ENCODE results near the gene CRTAC1. TPM values are rescaled to one million over a fixed set of nuclear protein-coding genes. Genes with fewer than 3 reads are reported as not detected.
"Not testable (repeated sequence)": the region's sequence is repeated elsewhere in the genome, so short reads cannot be mapped to it uniquely, and the experiment has no call there.

The CRTAC1 gene
- polyA plus RNA-seq, 1 experiment: not detected

GRCh38 chr10:97843281-97843671 is 187.1 kb downstream of the CRTAC1 start:
- H3K4me3 ChIP-seq (ENCODE audit: low read depth, low read length): no peak overlapping the region
- H3K27me3 ChIP-seq (ENCODE audit: control insufficient read depth, insufficient read depth, low read length): peaks cover 7% of the 10 kb centered on the region
- TF ChIP-seq, protein P1, sequence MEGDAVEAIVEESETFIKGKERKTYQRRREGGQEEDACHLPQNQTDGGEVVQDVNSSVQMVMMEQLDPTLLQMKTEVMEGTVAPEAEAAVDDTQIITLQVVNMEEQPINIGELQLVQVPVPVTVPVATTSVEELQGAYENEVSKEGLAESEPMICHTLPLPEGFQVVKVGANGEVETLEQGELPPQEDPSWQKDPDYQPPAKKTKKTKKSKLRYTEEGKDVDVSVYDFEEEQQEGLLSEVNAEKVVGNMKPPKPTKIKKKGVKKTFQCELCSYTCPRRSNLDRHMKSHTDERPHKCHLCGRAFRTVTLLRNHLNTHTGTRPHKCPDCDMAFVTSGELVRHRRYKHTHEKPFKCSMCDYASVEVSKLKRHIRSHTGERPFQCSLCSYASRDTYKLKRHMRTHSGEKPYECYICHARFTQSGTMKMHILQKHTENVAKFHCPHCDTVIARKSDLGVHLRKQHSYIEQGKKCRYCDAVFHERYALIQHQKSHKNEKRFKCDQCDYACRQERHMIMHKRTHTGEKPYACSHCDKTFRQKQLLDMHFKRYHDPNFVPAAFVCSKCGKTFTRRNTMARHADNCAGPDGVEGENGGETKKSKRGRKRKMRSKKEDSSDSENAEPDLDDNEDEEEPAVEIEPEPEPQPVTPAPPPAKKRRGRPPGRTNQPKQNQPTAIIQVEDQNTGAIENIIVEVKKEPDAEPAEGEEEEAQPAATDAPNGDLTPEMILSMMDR (IDR thresholded peaks at IDR 0.05; ENCODE audit: low read depth, low read length): no peak
- H3K9me3 ChIP-seq (ENCODE audit: control insufficient read depth, insufficient read depth, low read length): no peaks in the 10 kb centered on the region; the same call in 1 of the 2 replicates
- ChIA-PET CTCF (interaction anchor here (0.9 kb wide), 1 partner anchor 51 kb away, joined by 3 read pairs; no protein-coding TSS in a partner anchor), POLR2A (no interaction called here)
- no peak for DNase-seq (ENCODE audit: low read depth, low spot score)
- H3K27ac ChIP-seq (ENCODE audit: low read depth, low read length): no peak overlapping the region

- TF ChIP-seq, protein P1 (IDR thresholded peaks at IDR 0.05; ENCODE audit: low read depth, low read length): no peak
- no peak overlapping the region for H3K27ac ChIP-seq (ENCODE audit: low read depth, low read length)
- H3K4me3 ChIP-seq (ENCODE audit: low read depth, low read length): no peak overlapping the region
- no peaks in the 10 kb centered on the region; the same call in 1 of the 2 replicates for H3K9me3 ChIP-seq (ENCODE audit: control insufficient read depth, insufficient read depth, low read length)
- peaks cover 3% of the 10 kb centered on the region for H3K27me3 ChIP-seq (ENCODE audit: control insufficient read depth, insufficient read depth, low read length)
- DNase-seq (ENCODE audit: low read depth, low spot score): no peak
- CTCF ChIA-PET: interaction anchor here (0.9 kb wide), 1 partner anchor 51 kb away, joined by 3 read pairs; no protein-coding TSS in a partner anchor
- POLR2A ChIA-PET: no interaction called here
Observed at GRCh38 chr10:97842656-97843280, 187.7 kb downstream of the CRTAC1 start.

GRCh38 chr10:97842114-97842513 is 188.3 kb downstream of the CRTAC1 start:
- POLR2A ChIA-PET; H3K9me3 ChIP-seq (ENCODE audit: control insufficient read depth, insufficient read depth, low read length); CTCF ChIA-PET: not testable (repeated sequence)

DNA sequence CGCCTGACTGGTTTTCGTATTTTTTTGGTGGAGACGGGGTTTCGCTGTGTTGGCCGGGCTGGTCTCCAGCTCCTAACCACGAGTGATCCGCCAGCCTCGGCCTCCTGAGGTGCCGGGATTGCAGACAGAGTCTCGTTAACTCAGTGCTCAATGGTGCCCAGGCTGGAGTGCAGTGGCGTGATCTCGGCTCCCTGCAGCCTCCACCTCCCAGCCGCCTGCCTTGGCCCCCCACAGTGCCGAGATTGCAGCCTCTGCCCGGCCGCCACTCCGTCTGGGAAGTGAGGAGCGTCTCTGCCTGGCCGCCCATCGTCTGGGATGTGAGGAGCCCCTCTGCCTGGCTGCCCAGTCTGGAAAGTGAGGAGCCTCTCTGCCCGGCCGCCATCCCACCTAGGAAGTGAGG is 189.3 kb downstream of the CRTAC1 start:
- POLR2A ChIA-PET; H3K4me3 ChIP-seq (ENCODE audit: low read depth, low read length); CTCF ChIA-PET; DNase-seq (ENCODE audit: low read depth, low spot score); H3K9me3 ChIP-seq (ENCODE audit: control insufficient read depth, insufficient read depth, low read length); H3K27me3 ChIP-seq (ENCODE audit: control insufficient read depth, insufficient read depth, low read length); H3K27ac ChIP-seq (ENCODE audit: low read depth, low read length): not testable (repeated sequence)

More at GRCh38 chr10:97842114-97842513, 188.3 kb downstream of the CRTAC1 start:
- H3K27me3 ChIP-seq (ENCODE audit: control insufficient read depth, insufficient read depth, low read length); DNase-seq (ENCODE audit: low read depth, low spot score); H3K27ac ChIP-seq (ENCODE audit: low read depth, low read length); H3K4me3 ChIP-seq (ENCODE audit: low read depth, low read length): not testable (repeated sequence)

DNA sequence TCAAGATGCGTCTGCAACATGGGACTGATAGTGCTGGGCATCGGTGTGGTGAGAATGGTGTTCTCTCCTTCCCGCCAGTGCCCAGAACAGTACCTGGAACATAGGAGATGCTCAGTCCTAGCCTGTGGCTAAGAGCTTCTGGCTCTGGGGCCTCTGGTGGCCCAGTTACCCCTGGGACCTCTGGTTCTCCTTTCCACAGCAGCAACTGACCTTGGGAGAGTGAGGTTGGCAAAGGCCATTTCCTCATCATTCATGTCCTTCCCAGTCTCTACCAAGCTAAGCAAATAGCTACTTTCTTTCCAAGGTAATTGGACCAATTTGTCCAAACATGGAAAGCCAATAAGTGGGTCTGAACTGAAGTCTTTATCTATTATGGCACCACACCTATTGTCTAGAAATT is 192.3 kb downstream of the CRTAC1 start:
- Histone ChIP-seq H3K27ac (ENCODE audit: low read depth, low read length) (no peak overlapping the region), H3K27me3 (ENCODE audit: control insufficient read depth, insufficient read depth, low read length) (no peaks in the 10 kb centered on the region), H3K4me3 (ENCODE audit: low read depth, low read length) (no peak overlapping the region), H3K9me3 (ENCODE audit: control insufficient read depth, insufficient read depth, low read length) (no peaks in the 10 kb centered on the region; the same call in 1 of the 2 replicates)
- TF ChIP-seq, protein P1 (IDR thresholded peaks at IDR 0.05; ENCODE audit: low read depth, low read length): no peak
- ChIA-PET POLR2A (no interaction called here), CTCF (no interaction called here)
- DNase-seq (ENCODE audit: low read depth, low spot score): no peak

- ChIA-PET POLR2A (no interaction called here), CTCF (no interaction called here)
- DNase-seq (ENCODE audit: low read depth, low spot score): no peak
- no peaks in the 10 kb centered on the region for H3K27me3 ChIP-seq (ENCODE audit: control insufficient read depth, insufficient read depth, low read length)
- H3K4me3 ChIP-seq (ENCODE audit: low read depth, low read length): no peak overlapping the region
- H3K9me3 ChIP-seq (ENCODE audit: control insufficient read depth, insufficient read depth, low read length): no peaks in the 10 kb centered on the region; the same call in 1 of the 2 replicates
- H3K27ac ChIP-seq (ENCODE audit: low read depth, low read length): no peak overlapping the region
- TF ChIP-seq, protein P1 (IDR thresholded peaks at IDR 0.05; ENCODE audit: low read depth, low read length): no peak
Observed at GRCh38 chr10:97836446-97836845, 194.0 kb downstream of the CRTAC1 start.
